Spleen (tissue), 7 donors: ENCODE measurements around the gene SYT17.

Experiments
- CTCF ChIP-seq, 11 experiments: fragments of 200-600 bp in 7 of 11; fragments of 450-650 bp in 4 of 11; sonication (generic) in 4 of 11; IDR thresholded peaks in 8 of 11; conservative IDR thresholded peaks in 3 of 11; 1 replicate in 7 of 11; 2 replicates in 4 of 11; pipeline versions ENCODE4 v1.4.0 to v1.8.0; 2016 to 2021; ENCODE audit warnings: antibody characterized with exemption in 11 of 11, inconsistent platforms in 4 of 11, mild to moderate bottlenecking in 1 of 11
- POLR2A ChIP-seq, 3 donors: fragments of 450-650 bp; IDR thresholded peaks; one replicate each; pipeline ENCODE4 v1.5.1; 2017; ENCODE audit warnings: antibody characterized with exemption in 3 of 3, mild to moderate bottlenecking in 1 of 3
- donor health status: DM: no; HTN: no; CAD: no; lungs with moderate emphysema.
- donor health status: DM: no; HTN: no; CAD: no.
- donor health status: DM: no; HTN: no; CAD: no.

- no peak for TF ChIP-seq CTCF (IDR thresholded peaks at IDR 0.05 in 8 of 11, conservative IDR thresholded peaks at IDR 0.05 in 3 of 11)
- no peak for TF ChIP-seq POLR2A (IDR thresholded peaks at IDR 0.05)
Measured at GRCh38 chr16:19227643-19228042, 59.6 kb downstream of the SYT17 start.
